PFSK-1 (cell line): ENCODE data around the gene PROKR2.

Source experiments
- POLR2AphosphoS5 ChIP-seq: IDR thresholded peaks from 2 replicates; pipeline ENCODE4 v1.6.1; 2012; ENCODE audit warnings: low read depth, mild to moderate bottlenecking, control low read depth, low read length, moderate library complexity
- REST ChIP-seq, 2 experiments: IDR thresholded peaks; 2 replicates each; pipeline versions ENCODE4 v1.6.1 to v1.8.0; 2011 to 2012; ENCODE audit warnings: low read depth in 2 of 2, low read length in 2 of 2, control low read depth in 1 of 2, inconsistent platforms in 1 of 2, mild to moderate bottlenecking in 1 of 2, moderate library complexity in 1 of 2; ENCODE audit not compliant: insufficient read depth in 1 of 2
- SIN3A ChIP-seq: IDR thresholded peaks from 2 replicates; pipeline ENCODE4 v1.6.1; 2012; ENCODE audit warnings: mild to moderate bottlenecking, low read length, moderate library complexity, borderline replicate concordance; ENCODE audit not compliant: insufficient read depth

- TF ChIP-seq REST (IDR thresholded peaks at IDR 0.05; ENCODE audit: insufficient read depth in 1 of 2, low read depth in 2 of 2, low read length in 2 of 2) = no peak
- no peak for TF ChIP-seq SIN3A
- TF ChIP-seq POLR2AphosphoS5 = no peak
Observed at GRCh38 chr20:5364997-5365597, 48.3 kb upstream of the PROKR2 start.
